ENCODE results near the gene CETN1.

Gene CETN1

GRCh38 chr18:577643-578375 is 2.4 kb upstream of the CETN1 start:
- H3K4me1 ChIP-seq (ENCODE audit: insufficient read depth, low read length) = peaks cover 31% of the 10 kb centered on the region
- WGBS = 97% methylated on average over 4 of the region's 4 CpGs
- H3K9ac ChIP-seq (ENCODE audit: low read depth, low read length) = no peak overlapping the region
- H3K9me3 ChIP-seq (ENCODE audit: insufficient read depth, low read depth, low read length) = no peaks in the 10 kb centered on the region; the same call in 1 of the 2 replicates
- H3K4me3 ChIP-seq (ENCODE audit: low read length) = no peak overlapping the region
- no peaks in the 10 kb centered on the region for H3K36me3 ChIP-seq (ENCODE audit: insufficient read depth, low read length)
- H3K27ac ChIP-seq (ENCODE audit: low read depth, low read length) = no peak overlapping the region
- H3K27me3 ChIP-seq (ENCODE audit: insufficient read depth, low read length) = no peaks in the 10 kb centered on the region

- no peaks in the 10 kb centered on the region for H3K27me3 ChIP-seq (ENCODE audit: insufficient read depth, low read length)
Measured at GRCh38 chr18:579238-579637, 942 bp upstream of the CETN1 start.

GRCh38 chr18:581096-581495 is 916 bp downstream of the CETN1 start:
- Histone ChIP-seq H3K4me1 (ENCODE audit: insufficient read depth, low read length) (no peaks in the 10 kb centered on the region), H3K36me3 (ENCODE audit: insufficient read depth, low read length) (no peaks in the 10 kb centered on the region), H3K9ac (ENCODE audit: low read depth, low read length) (no peak overlapping the region), H3K27ac (ENCODE audit: low read depth, low read length) (no peak overlapping the region), H3K27me3 (ENCODE audit: insufficient read depth, low read length) (no peaks in the 10 kb centered on the region), H3K4me3 (ENCODE audit: low read length) (no peak overlapping the region), H3K9me3 (ENCODE audit: insufficient read depth, low read depth, low read length) (no peaks in the 10 kb centered on the region; the same call in 1 of the 2 replicates)
- WGBS = 92% methylated on average over 3 of the region's 3 CpGs

More at GRCh38 chr18:579238-579637, 942 bp upstream of the CETN1 start:
- no peak overlapping the region for H3K9ac ChIP-seq (ENCODE audit: low read depth, low read length)
- 100% methylated on average over 1 of the region's 1 CpG for WGBS
- no peaks in the 10 kb centered on the region for H3K36me3 ChIP-seq (ENCODE audit: insufficient read depth, low read length)
- no peak overlapping the region for H3K4me3 ChIP-seq (ENCODE audit: low read length)
- peaks cover 17% of the 10 kb centered on the region for H3K4me1 ChIP-seq (ENCODE audit: insufficient read depth, low read length)
- no peak overlapping the region for H3K27ac ChIP-seq (ENCODE audit: low read depth, low read length)
- no peaks in the 10 kb centered on the region; the same call in 1 of the 2 replicates for H3K9me3 ChIP-seq (ENCODE audit: insufficient read depth, low read depth, low read length)

- Histone ChIP-seq H3K9ac (ENCODE audit: low read depth, low read length) (no peak overlapping the region), H3K9me3 (ENCODE audit: insufficient read depth, low read depth, low read length) (no peaks in the 10 kb centered on the region; the same call in 1 of the 2 replicates), H3K36me3 (ENCODE audit: insufficient read depth, low read length) (no peaks in the 10 kb centered on the region), H3K27me3 (ENCODE audit: insufficient read depth, low read length) (no peaks in the 10 kb centered on the region), H3K27ac (ENCODE audit: low read depth, low read length) (no peak overlapping the region), H3K4me3 (ENCODE audit: low read length) (no peak overlapping the region), H3K4me1 (ENCODE audit: insufficient read depth, low read length) (no peaks in the 10 kb centered on the region)
- WGBS = 96% methylated on average over 3 of the region's 3 CpGs
Measured at GRCh38 chr18:582465-582864, 2.3 kb downstream of the CETN1 start.

GRCh38 chr18:595068-595467 is 14.9 kb downstream of the CETN1 start:
- Histone ChIP-seq H3K27me3 (ENCODE audit: insufficient read depth, low read length) (peaks cover 8% of the 10 kb centered on the region; the same call in 1 of the 2 replicates), H3K27ac (ENCODE audit: low read depth, low read length) (no peak overlapping the region)
- WGBS = 95% methylated on average over 4 of the region's 4 CpGs

GRCh38 chr18:595571-595970 is 15.4 kb downstream of the CETN1 start:
- WGBS = 86% methylated on average over 1 of the region's 1 CpG
- peaks cover 3% of the 10 kb centered on the region; the same call in 1 of the 2 replicates for H3K4me1 ChIP-seq (ENCODE audit: insufficient read depth, low read length)
- no peaks in the 10 kb centered on the region for H3K36me3 ChIP-seq (ENCODE audit: insufficient read depth, low read length)
- H3K27ac ChIP-seq (ENCODE audit: low read depth, low read length) = no peak overlapping the region
- H3K27me3 ChIP-seq (ENCODE audit: insufficient read depth, low read length) = peaks cover 8% of the 10 kb centered on the region; the same call in 1 of the 2 replicates
- H3K4me3 ChIP-seq (ENCODE audit: low read length) = no peak overlapping the region
- H3K9ac ChIP-seq (ENCODE audit: low read depth, low read length) = no peak overlapping the region
- H3K9me3 ChIP-seq (ENCODE audit: insufficient read depth, low read depth, low read length) = no peaks in the 10 kb centered on the region

More at GRCh38 chr18:595068-595467, 14.9 kb downstream of the CETN1 start:
- peaks cover 5% of the 10 kb centered on the region; the same call in 1 of the 2 replicates for H3K9me3 ChIP-seq (ENCODE audit: insufficient read depth, low read depth, low read length)
- H3K9ac ChIP-seq (ENCODE audit: low read depth, low read length) = no peak overlapping the region
- no peak overlapping the region for H3K4me3 ChIP-seq (ENCODE audit: low read length)
- H3K4me1 ChIP-seq (ENCODE audit: insufficient read depth, low read length) = peaks cover 3% of the 10 kb centered on the region; the same call in 1 of the 2 replicates
- H3K36me3 ChIP-seq (ENCODE audit: insufficient read depth, low read length) = no peaks in the 10 kb centered on the region

GRCh38 chr18:596288-596881 is 16.2 kb downstream of the CETN1 start:
- H3K9ac ChIP-seq (ENCODE audit: low read depth, low read length) = no peak overlapping the region
- no peak overlapping the region for H3K27ac ChIP-seq (ENCODE audit: low read depth, low read length)
- peaks cover 8% of the 10 kb centered on the region; the same call in 1 of the 2 replicates for H3K27me3 ChIP-seq (ENCODE audit: insufficient read depth, low read length)
- no peaks in the 10 kb centered on the region for H3K36me3 ChIP-seq (ENCODE audit: insufficient read depth, low read length)
- 39% methylated on average over 13 of the region's 24 CpGs for WGBS
- peak overlapping the region; percentile 42 for H3K4me3 ChIP-seq (ENCODE audit: low read length)
- peaks cover 3% of the 10 kb centered on the region; the same call in 1 of the 2 replicates for H3K4me1 ChIP-seq (ENCODE audit: insufficient read depth, low read length)
- no peaks in the 10 kb centered on the region for H3K9me3 ChIP-seq (ENCODE audit: insufficient read depth, low read depth, low read length)

GRCh38 chr18:598124-598589 is 18.0 kb downstream of the CETN1 start:
- H3K9me3 ChIP-seq (ENCODE audit: insufficient read depth, low read depth, low read length) = no peaks in the 10 kb centered on the region
- H3K9ac ChIP-seq (ENCODE audit: low read depth, low read length) = no peak overlapping the region
- H3K4me1 ChIP-seq (ENCODE audit: insufficient read depth, low read length) = peaks cover 3% of the 10 kb centered on the region; the same call in 1 of the 2 replicates
- no peak overlapping the region for H3K4me3 ChIP-seq (ENCODE audit: low read length)
- WGBS = 86% methylated on average over 5 of the region's 6 CpGs
- no peak overlapping the region for H3K27ac ChIP-seq (ENCODE audit: low read depth, low read length)
- H3K27me3 ChIP-seq (ENCODE audit: insufficient read depth, low read length) = peaks cover 8% of the 10 kb centered on the region; the same call in 1 of the 2 replicates
- no peaks in the 10 kb centered on the region for H3K36me3 ChIP-seq (ENCODE audit: insufficient read depth, low read length)

- H3K4me3 ChIP-seq (ENCODE audit: low read length) = no peak overlapping the region
- H3K9me3 ChIP-seq (ENCODE audit: insufficient read depth, low read depth, low read length) = no peaks in the 10 kb centered on the region
- H3K36me3 ChIP-seq (ENCODE audit: insufficient read depth, low read length) = no peaks in the 10 kb centered on the region
- no peak overlapping the region for H3K27ac ChIP-seq (ENCODE audit: low read depth, low read length)
- H3K27me3 ChIP-seq (ENCODE audit: insufficient read depth, low read length) = peaks cover 8% of the 10 kb centered on the region; the same call in 1 of the 2 replicates
- no peak overlapping the region for H3K9ac ChIP-seq (ENCODE audit: low read depth, low read length)
- WGBS = 87% methylated on average over 3 of the region's 3 CpGs
- peaks cover 3% of the 10 kb centered on the region; the same call in 1 of the 2 replicates for H3K4me1 ChIP-seq (ENCODE audit: insufficient read depth, low read length)
Measured at GRCh38 chr18:600107-600506, 19.9 kb downstream of the CETN1 start.

- Histone ChIP-seq H3K27me3 (ENCODE audit: insufficient read depth, low read length) (no peaks in the 10 kb centered on the region), H3K4me1 (ENCODE audit: insufficient read depth, low read length) (no peaks in the 10 kb centered on the region), H3K4me3 (ENCODE audit: low read length) (no peak overlapping the region), H3K36me3 (ENCODE audit: insufficient read depth, low read length) (no peaks in the 10 kb centered on the region), H3K9ac (ENCODE audit: low read depth, low read length) (no peak overlapping the region), H3K9me3 (ENCODE audit: insufficient read depth, low read depth, low read length) (no peaks in the 10 kb centered on the region), H3K27ac (ENCODE audit: low read depth, low read length) (no peak overlapping the region)
- WGBS = 86% methylated on average over 8 of the region's 8 CpGs
Measured at GRCh38 chr18:604771-605170, 24.6 kb downstream of the CETN1 start.

GRCh38 chr18:607930-608329 is 27.8 kb downstream of the CETN1 start:
- Histone ChIP-seq H3K27ac (ENCODE audit: low read depth, low read length) (no peak overlapping the region), H3K4me1 (ENCODE audit: insufficient read depth, low read length) (no peaks in the 10 kb centered on the region), H3K36me3 (ENCODE audit: insufficient read depth, low read length) (no peaks in the 10 kb centered on the region), H3K9me3 (ENCODE audit: insufficient read depth, low read depth, low read length) (no peaks in the 10 kb centered on the region), H3K4me3 (ENCODE audit: low read length) (no peak overlapping the region), H3K9ac (ENCODE audit: low read depth, low read length) (no peak overlapping the region), H3K27me3 (ENCODE audit: insufficient read depth, low read length) (no peaks in the 10 kb centered on the region)
- WGBS = 92% methylated on average over 7 of the region's 7 CpGs

Measured in HUES64 (cell line).